HG03060 (cell line): Measurements from ENCODE around the gene GUCY2D.

Source experiments
- ATAC-seq: cut with Tn5 transposase; IDR thresholded peaks from one replicate; pipeline ENCODE4 v1.9.1; 2021; ENCODE audit warnings: low read depth, moderate number of reproducible peaks; ENCODE audit not compliant: unreplicated experiment

Gene GUCY2D

GRCh38 chr17:8062435-8062806 is 60.0 kb downstream of the GUCY2D start:
- no peak for ATAC-seq

- ATAC-seq = no peak
Observed at GRCh38 chr17:8062807-8063483, 60.5 kb downstream of the GUCY2D start.

- no peak for ATAC-seq
Observed at GRCh38 chr17:8063761-8064534, 61.5 kb downstream of the GUCY2D start.

GRCh38 chr17:8064561-8065019 is 62.2 kb downstream of the GUCY2D start:
- no peak for ATAC-seq

GRCh38 chr17:8066841-8067775 is 64.7 kb downstream of the GUCY2D start:
- no peak for ATAC-seq

GRCh38 chr17:8067806-8068205 is 65.4 kb downstream of the GUCY2D start:
- ATAC-seq = no peak

GRCh38 chr17:8068736-8069586 is 66.5 kb downstream of the GUCY2D start:
- no peak for ATAC-seq

GRCh38 chr17:8069587-8069860 is 67.1 kb downstream of the GUCY2D start:
- ATAC-seq = no peak
